D721Med (cell line): Measurements from ENCODE around the gene TMEM272.

Experiments used
- DNase-seq: peaks from one replicate; pipeline ENCODE4 v3.0.0; 2011; ENCODE audit warnings: low spot score; ENCODE audit not compliant: insufficient read length
- FAIRE-seq: peaks from 2 replicates; lab custom pipeline; 2011; peaks lifted over from hg19 to GRCh38; lab: Jason Lieb, UNC
- TF ChIP-seq, protein P1 (sequence below): IDR thresholded peaks from 2 replicates; pipeline ENCODE4 v1.5.1; 2012; ENCODE audit warnings: mild to moderate bottlenecking, control low read depth; ENCODE audit not compliant: insufficient read depth; ENCODE audit errors: missing control alignments

The TMEM272 gene

DNA sequence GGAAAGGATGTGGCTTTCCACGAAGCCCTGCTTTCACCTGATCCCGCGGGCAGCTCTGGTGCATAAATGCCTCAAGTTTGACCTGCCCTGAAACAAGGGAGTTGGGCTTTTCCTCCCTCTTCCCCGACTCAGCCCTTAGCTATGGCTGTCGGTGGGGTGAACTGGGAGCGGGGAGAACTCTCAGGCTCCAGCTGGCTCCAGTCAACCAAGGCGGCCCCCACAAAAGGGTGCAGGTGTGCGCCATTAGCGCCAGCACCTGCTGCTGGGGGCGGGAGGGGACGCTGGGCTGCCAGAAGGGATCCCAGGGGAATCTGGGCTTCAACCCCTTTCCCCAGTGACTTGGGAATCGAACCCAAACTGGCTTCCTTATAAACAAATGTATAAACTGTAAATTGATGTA, 33.9 kb downstream of the TMEM272 start:
- TF ChIP-seq, protein P1, sequence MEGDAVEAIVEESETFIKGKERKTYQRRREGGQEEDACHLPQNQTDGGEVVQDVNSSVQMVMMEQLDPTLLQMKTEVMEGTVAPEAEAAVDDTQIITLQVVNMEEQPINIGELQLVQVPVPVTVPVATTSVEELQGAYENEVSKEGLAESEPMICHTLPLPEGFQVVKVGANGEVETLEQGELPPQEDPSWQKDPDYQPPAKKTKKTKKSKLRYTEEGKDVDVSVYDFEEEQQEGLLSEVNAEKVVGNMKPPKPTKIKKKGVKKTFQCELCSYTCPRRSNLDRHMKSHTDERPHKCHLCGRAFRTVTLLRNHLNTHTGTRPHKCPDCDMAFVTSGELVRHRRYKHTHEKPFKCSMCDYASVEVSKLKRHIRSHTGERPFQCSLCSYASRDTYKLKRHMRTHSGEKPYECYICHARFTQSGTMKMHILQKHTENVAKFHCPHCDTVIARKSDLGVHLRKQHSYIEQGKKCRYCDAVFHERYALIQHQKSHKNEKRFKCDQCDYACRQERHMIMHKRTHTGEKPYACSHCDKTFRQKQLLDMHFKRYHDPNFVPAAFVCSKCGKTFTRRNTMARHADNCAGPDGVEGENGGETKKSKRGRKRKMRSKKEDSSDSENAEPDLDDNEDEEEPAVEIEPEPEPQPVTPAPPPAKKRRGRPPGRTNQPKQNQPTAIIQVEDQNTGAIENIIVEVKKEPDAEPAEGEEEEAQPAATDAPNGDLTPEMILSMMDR = no peak
- DNase-seq (no peak), FAIRE-seq (no peak)

DNA sequence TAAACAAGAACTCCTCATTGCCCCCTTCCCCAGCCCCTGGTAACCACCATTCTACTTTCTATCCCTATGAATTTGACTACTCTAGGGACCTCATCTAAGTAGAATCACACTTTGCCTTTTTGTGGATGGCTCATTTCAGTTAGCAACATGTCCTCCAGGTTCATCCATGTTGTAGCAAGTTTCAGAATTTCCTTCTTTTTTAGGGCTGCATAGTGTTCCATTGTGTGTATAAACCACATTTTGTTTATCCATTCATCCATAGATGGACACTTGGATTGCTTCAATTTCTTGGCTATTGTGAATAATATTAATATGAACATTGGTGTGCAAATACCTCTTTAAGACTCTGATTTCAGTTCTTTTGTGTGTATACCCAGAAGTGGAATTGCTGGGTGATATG, 36.2 kb downstream of the TMEM272 start:
- DNase-seq (no peak), FAIRE-seq (no peak)
- TF ChIP-seq, protein P1 = no peak

GRCh38 chr13:51807041-51807440, 37.9 kb downstream of the TMEM272 start:
- FAIRE-seq (no peak), DNase-seq (no peak)
- TF ChIP-seq, protein P1 = no peak

GRCh38 chr13:51806566-51806965, 38.4 kb downstream of the TMEM272 start:
- TF ChIP-seq, protein P1 = no peak
- no peak for DNase-seq
- FAIRE-seq = no peak

GRCh38 chr13:51805925-51806324, 39.1 kb downstream of the TMEM272 start:
- TF ChIP-seq, protein P1 = no peak
- DNase-seq = no peak
- FAIRE-seq = no peak

DNA sequence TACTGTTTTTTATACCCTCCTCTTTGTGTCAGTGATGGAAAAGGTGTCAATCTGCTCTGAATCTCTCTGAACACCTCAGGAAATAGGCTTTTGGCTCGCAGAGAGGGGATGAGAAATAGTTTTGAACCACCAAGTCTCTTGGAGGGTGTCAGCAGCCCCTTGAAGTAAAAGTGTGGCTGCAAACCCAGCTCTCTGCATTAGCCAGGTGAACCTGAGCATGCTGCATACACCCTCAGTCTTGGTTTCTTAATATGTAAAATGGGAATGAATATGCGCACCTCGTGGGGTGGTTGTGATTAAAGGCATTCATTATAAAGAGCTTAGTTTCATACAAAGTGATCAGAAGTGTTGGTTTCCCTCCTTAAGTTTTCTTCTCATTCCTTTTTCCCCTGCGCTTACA, 39.7 kb downstream of the TMEM272 start:
- TF ChIP-seq, protein P1 = no peak
- DNase-seq (no peak), FAIRE-seq (no peak)

DNA sequence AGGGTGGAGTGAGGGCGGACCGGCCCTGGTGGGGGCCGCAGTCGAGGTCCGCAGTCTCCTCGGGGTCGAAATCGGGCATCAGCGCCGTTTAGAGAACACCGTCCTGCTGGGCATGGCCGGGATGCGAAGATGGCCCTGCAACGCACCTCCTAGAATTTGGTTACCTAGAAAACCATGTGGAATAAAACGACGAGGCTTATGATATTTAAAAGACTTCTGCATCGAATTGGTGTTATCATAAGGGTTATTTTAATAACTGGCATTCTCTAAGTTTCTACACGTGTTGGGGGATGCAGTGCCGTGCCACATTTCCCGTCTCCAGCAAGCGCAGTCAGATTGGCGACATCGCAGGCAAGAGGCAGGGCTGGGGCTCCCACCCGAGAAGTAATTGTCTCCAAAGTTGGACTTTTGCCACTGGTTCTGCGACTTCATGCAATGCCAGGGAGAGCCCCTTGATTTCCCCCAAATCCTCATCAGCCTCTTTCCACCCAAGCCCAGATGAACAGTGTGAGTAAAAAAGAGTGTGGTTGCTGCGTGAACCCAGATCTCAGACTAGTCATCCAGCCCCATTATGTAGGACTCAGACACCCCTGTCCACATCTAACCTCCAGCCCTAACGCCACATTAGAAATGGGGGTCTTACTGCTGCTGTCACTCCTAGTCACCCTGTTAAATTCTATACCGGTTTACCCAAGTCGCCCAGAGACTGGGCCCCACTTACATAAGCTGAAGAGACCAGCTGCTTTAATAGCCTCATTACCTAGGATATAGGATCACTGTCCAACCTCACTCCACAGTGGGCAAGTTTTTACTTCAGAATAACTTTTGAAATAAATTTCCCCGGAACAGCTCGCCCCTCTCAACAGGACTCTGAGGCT, 40.4 kb downstream of the TMEM272 start:
- no peak for FAIRE-seq
- no peak for DNase-seq
- TF ChIP-seq, protein P1 = no peak
